Activated CD4-positive, alpha-beta T cell treated with anti-CD3 and anti-CD28 coated beads for 24 hours (primary cell): Measurements from ENCODE around the gene CSAD.
"Not testable (repeated sequence)": the region's sequence is repeated elsewhere in the genome, so short reads cannot be mapped to it uniquely, and the experiment has no call there.

ENCODE experiments used
- DNase-seq, 2 donors: peaks; one replicate each; pipeline ENCODE4 v3.0.0-alpha.2; 2020; ENCODE audit warnings: low read depth in 2 of 2

The CSAD gene

DNA sequence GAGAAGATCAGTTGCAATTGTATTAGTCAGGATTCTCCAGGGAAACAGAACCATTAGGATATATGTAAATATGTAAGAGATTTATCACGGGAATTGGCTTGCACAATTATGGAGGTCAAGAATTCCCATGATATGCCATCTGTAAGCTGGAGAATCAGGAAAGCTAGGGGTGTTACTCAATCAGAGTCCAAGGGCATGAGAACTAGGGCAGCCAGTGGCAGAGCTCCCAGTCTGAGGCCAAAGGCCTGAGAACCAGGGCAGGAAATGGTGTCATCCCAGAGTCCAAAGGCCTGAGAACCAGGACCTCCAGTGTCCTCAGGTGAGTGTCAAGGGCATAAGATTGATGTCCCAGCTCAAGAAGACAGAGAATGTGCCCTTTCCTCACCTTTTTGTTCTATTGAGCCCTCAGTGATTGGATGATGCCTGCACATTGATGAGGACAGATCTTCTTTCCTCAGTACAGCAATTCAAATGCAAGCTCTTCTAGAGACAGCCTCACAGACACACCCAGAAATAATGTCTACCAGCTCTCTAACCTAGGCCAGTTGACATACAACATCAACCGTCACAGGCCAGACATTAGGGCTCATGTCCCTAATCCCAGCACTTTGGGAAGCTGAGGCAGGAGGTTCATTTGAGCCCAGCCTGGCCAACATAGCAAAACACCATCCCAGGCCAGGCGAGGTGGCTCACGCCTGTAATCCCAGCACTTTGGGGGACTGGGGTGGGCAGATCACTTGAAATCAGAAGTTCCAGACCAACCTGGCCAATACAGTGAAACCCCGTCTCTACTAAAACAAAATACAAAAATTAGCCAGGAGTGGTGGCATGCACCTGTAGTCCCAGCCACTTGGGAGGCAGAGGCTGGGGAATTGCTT is 35.1 kb downstream of the CSAD start:
- no peak for DNase-seq

DNA sequence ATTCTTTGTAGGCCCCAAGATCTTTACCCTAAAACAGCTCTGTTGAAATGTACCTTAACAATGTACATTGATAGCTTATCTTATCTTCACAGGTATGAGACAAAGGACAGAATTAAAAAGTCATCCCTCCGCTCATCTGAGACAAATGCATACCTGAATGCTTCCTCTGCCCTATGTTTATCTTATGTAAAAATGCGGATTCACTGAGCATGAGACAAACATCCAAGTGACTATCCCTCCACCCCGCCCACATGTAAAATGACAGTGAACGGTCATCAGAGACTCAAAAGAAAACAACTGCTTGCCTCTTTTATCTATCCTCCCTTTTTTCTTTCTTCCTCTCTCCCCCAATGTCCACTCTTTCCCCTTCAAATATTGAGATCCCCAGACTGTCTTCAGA is 37.4 kb downstream of the CSAD start:
- no peak for DNase-seq

DNA sequence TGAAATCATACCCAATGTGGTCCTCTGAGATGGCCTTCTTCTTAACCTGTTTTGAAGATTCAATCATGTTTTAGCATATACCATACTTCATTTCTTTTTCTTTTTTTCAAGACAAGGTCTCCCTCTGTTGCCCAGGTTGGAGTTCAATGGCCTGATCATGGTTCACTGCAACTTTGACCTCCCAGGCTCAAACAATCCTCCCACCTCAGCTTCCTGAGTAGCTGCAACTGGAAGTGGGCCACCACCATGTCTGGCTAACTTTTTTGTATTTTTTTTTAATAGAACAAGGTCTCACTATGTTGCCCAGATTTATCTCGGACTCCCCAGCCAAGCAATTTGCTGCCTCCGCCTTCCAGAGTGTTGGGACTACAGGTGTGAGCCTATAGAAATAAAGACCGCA is 47.0 kb downstream of the CSAD start:
- no peak for DNase-seq

DNA sequence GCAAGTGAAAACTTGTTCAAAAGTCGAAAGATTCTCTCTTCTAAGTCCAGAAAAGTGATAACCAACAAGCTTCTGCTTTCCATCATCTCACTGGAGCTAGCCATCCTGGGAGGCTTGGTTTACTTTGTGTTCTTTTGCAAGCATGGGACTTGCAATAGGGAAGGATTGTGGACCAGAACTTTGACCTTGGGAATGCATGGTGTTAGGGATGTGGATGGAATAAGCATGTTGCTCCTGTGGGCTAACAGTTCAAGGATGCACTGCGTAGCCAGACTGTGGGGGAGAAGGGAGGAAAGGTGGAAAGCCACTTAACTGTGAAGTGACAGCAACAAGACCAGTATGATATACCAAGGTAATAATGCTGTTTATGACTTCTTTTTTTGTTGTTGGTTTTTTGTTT is 48.9 kb downstream of the CSAD start:
- DNase-seq = no peak

DNA sequence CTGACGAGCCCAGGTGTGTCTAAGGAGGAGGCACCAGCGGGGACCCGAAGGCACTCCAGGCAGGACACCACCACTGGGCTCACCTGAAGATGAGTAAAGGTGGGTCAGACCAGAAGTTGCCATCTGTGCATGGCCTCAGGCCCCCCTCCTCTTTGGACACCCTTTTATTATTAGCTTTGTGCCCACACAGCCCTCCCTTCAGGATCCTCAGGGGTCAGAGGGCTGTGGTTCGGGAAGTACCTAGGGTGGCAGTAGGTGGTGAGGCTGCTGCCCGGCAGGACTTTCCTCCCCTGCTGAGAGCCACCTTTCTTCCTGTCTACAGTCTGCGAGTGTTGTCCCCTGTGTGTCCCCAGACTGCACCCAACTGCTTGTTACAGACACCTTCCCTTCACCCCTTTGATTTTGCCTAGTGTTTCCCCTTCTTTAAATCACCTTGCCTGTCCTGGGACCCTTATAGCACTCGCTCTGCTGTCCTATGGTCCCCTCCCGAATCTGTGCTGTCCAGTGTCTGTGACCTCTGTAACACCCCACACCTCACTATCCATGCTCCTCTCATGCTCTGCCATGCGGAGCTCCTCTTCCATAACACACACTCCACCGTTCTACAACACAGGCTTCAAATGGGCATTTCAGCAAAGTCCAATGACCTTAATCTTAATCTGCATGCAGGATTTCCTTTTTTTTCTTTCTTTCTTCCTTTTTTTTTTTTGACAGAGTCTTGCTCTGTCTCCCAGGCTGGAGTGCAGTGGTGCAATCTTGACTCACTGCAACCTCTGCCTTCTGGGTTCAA is 51.8 kb downstream of the CSAD start:
- DNase-seq = no peak

DNA sequence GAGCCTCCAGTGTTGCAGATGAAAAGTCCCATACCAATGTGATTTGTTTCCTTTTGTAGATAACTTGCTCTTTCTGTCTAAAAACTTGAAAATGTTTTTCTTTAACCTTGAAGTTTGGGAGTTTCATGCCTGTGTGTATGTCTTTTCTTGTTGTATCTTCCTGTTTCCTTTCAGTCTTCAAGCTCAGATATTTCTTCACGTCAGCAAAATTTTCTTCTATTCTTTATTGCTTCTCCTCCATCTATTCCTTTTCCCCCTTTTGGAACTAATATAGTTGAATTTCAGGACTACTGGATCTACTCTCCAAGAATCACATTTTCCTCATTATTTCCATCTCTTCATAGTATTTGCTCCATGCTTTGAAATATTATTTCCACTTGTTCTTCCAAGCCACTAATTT is 53.6 kb downstream of the CSAD start:
- DNase-seq = no peak

DNA sequence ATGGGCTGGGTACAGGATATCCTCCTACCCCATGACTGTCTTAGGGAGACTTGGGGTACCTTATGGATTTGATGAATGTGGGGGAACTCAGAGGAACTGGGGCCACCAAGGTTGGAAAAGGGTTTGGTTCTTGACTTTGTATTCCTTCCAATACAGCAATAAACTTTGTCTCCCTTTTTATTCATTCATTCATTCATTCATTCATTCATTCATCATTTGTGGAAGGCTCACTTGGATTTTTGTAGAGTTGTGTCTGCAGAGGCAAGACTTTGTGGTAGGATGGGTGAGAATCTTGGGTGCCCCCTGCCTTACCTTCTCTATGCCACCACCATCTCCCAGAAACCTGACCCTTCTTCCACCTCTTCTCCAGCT is 56.4 kb downstream of the CSAD start:
- no peak for DNase-seq

DNA sequence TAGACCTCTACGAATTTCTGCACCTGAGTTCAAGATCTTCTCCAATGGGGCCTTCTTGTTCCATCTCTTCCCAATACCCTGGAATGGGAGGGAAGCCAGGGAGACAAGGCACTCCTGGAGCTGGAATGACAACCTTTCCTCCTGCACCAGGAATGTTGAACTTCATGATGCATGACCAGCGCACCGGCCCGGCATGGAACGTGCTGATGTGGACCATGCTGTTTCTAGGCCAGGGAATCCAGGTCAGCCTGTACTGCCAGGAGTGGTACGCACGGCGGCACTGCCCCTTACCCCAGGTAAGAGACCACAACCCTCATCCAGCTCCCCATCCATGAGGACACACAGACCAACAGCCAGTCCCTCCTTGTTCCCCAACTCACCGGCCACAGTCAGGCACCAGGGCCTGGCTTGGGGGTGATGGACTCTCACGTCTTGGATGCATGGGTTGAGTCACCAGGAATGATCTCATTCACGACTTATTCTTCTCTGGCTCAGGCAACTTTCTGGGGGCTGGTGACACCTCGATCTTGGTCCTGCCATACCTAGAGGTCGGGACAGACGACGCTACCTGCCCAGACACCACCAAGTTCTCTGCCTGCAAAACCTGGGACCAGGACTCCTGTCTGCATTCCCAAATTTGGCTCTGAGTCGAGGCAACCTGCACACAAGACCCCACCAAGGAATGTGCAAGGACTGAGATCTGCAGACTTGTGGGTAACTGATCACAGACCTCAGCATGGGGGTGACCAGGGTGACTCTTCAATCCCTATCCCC is 57.0 kb downstream of the CSAD start:
- no peak for DNase-seq

DNA sequence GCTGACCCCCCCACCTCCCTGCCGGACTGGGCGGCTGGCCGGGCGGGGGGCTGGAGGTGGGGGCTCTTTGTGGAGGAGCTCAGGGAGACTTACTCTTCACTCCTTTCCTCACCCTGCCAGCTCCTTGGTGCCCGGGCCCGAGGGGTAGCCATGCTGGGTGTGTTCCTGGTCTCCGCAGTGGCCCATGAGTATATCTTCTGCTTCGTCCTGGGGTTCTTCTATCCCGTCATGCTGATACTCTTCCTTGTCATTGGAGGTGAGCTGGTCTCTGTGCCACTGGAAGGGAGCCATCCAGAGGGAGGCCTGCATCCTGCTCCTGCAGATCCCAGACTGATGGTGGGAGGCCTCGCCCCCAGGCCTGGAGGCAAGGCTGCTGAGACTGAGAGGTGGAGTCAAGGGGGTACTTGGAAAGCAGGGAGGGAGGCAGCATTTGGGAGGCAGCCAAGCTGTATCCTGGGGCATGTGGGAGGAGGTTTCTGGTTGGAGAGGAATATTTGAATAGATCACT is 57.7 kb downstream of the CSAD start:
- no peak for DNase-seq

DNA sequence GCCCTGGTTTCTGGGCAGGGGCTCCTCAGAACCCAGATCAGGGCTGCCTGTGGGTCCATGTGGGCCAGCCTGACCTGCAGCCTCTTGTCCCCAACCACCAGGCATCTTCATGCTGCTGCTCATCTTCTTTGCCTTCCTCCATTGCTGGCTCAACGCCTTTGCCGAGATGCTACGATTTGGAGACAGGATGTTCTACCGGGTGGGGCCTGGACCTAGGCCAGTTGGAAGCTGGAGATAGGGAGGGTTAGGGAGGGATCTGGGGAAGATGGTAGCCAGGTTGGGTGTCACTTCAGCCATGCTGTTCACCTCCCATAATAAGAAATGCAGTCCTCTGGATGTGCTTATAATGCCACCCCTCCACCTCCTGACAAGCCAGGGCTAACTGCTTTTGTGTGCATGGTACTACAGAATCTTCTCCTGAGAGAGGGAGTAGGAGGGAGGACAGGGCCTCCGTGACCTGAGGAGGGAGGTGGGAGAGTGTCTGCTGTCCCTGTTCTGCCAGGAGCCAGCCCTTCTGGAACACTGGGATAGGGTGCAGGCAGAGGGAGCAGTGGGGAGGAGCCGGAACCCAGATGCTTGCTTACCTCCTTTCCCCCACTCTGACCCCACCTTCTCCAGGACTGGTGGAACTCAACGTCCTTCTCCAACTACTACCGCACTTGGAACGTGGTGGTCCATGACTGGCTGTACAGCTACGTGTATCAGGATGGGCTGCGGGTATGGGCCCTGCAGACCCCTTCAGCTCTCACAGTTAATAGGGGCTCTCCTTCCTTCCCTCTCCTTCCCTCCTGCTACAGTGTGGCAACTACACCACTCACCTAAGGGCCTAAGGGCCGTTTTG is 59.8 kb downstream of the CSAD start:
- DNase-seq = no peak

DNA sequence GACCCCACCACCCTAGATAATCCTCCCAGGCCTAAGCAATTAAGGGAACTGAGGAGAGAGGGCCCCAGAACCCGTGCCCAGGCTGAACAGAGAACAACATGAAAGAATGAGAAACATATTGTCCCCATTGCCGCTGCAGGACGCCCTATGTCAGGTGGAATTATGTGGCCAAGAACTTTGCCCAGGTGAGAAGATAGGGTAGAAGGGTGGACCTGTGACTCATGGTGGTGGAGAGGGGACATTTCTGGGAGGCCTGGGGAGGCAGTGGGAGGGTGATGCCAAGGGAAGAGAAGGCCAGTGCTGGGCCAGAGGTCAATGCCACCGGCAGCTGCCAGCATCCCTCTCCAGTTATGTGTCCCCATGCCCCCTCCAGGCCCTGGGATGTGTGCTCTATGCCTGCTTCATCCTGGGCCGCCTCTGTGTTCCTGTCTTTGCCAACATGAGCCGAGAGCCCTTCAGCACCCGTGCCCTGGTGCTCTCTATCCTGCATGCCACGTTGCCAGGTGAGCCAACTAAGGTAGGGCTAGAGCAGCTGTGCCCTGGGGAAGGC is 61.9 kb downstream of the CSAD start:
- DNase-seq = no peak

DNA sequence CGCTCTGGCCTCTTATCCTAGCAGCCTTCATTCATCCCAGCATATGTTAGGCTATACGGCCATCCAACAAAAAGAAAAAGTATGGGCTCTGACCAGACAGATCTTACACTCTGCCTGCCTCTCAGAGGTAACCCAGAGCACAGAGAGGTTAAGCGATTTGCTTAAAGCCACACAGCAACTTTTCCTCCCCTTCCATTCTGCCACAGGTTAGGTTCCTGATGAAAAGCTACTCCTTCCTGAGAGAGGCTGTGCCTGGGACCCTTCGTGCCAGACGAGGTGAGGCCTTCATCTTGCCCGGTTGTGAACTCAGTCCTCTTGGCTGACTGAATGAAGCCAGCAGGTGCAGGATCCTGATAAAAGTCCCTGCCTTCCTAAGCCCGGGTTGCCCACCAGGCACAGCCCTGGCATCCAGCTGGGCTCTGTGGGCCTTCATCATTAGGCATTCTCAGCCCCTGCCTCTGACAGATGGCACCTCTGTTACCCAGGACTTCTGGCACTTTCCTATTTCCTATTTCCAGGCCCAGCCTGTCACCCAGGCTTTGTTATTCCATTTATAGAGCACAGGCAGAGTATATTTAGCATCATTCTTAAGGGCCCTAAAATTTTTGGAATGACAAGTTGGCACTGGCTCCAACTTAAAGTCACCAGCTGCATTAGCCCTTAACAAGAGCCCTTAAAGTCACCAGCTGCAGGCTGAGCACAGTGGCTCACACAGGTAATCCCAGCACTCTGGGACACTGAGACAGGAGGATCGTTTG is 64.7 kb downstream of the CSAD start:
- DNase-seq = no peak

DNA sequence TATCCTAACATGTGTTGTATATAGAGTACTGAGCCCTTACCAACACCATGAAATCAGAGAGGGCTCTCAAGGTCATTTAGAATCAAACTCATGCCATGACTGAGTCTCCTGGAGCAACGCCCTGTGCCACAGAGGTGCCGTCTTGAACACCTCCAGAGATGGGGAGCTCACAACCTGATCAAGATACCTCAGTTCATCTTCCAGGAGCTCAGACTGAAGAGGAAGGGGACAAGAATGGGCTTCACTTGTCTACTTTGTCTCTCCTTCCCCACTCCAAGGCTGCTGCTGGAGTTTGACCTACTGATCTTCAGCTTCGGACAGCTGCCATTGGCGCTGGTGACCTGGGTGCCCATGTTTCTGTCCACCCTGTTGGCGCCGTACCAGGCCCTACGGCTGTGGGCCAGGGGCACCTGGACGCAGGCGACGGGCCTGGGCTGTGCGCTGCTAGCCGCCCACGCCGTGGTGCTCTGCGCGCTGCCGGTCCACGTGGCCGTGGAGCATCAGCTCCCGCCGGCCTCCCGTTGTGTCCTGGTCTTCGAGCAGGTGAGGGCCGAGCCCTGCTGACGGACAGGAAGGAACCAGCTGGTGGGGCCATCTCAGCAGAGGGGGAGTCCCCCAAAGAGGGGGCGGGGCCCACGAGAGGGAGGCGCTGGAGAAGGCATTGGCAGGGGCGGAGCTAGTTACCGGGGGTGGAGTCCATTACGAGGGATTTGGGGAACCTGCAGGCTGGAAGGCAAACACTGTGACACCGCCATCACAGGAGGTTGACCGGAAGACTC is 65.4 kb downstream of the CSAD start:
- no peak for DNase-seq

DNA sequence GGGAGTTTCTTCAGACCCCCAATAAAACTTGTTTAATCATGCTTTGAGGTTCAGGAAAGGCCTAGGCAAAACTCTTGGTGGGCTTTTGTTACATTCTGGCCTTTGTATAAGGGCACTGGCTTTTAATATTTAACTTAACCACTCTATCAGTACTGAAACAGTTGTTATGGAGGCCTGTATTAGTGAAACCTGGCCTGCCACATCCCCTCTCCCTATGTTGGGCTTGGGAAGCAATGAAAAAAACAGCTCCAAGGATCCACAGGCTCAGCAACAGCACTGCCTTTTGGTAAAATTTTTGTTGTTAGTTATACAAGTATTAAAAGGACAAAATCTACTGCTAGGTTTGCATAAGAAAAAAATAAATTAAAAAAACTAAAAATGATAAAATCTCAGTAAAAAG is 66.8 kb downstream of the CSAD start:
- no peak for DNase-seq

DNA sequence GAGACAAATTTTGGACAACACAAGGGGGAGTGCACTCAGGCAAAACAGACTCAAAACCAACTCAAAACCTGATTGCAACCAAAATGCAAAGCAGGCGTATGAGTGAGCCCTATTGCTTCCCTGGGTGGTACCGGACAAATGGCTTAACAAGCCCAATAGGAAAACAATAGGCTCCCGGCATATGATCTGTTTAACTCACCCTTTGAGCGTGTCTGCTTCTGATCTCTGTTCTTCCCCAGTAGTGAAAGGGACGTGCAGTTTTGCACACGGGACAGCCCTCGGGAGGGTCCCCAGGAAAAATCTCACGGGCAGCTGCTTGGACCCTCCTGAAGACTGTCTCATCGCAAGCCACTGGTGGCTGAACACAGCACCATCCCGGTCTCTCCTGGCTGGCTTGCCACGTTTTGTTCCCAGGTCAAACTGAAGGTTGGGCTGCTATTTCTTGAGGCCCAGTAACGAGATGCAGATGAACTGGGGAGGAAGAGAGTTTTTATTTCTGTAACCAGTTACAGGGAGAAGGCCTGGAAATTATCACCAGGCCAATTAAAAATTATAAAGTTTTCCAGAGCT is 67.5 kb downstream of the CSAD start:
- DNase-seq = no peak

DNA sequence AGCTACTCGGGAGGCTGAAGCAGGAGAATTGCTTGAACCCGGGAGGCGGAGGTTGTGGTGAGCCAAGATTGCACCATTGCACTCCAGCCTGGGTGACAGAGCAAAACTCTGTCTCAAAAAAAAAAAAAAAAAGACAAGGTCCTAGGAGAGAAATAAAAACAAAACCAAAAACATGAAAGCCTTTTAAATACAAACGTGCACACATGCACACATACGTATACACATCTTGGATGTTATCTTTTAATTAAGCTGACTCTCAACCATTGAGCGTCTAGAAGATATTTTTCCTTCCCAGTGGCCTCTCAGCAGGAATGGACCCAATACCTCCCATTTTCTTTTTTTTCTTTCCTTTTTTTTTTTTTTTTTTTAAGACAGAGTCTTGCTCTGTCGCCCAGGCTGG is 68.3 kb downstream of the CSAD start:
- DNase-seq = not testable (repeated sequence)
